HUES6 (cell line): ENCODE results near the gene YBX1.
"Not testable (repeated sequence)": the region's sequence is repeated elsewhere in the genome, so short reads cannot be mapped to it uniquely, and the experiment has no call there.

Experiments
- H3K27ac ChIP-seq: 2 replicates; pipeline ENCODE4 v1.7.0; 2013; ENCODE audit warnings: low read depth, mild to moderate bottlenecking, low read length, inconsistent platforms
- H3K27me3 ChIP-seq: 2 replicates; pipeline ENCODE4 v1.6.1; 2013; ENCODE audit warnings: low read length; ENCODE audit not compliant: control insufficient read depth, insufficient read depth
- H3K36me3 ChIP-seq: 2 replicates; pipeline ENCODE4 v1.6.1; 2013; ENCODE audit warnings: low read length; ENCODE audit not compliant: control insufficient read depth, insufficient read depth
- H3K4me1 ChIP-seq: 2 replicates; pipeline ENCODE4 v1.6.1; 2013; ENCODE audit warnings: low read length; ENCODE audit not compliant: control insufficient read depth, insufficient read depth
- H3K4me3 ChIP-seq: 2 replicates; pipeline ENCODE4 v1.5.1; 2013; ENCODE audit warnings: low read depth, low read length
- H3K9ac ChIP-seq: one replicate; pipeline ENCODE4 v1.6.1; 2013; ENCODE audit warnings: mild to moderate bottlenecking, low read length
- H3K9me3 ChIP-seq: 2 replicates; pipeline ENCODE4 v1.6.1; 2013; ENCODE audit warnings: low read depth, low read length; ENCODE audit not compliant: control insufficient read depth, insufficient read depth

YBX1 gene

DNA sequence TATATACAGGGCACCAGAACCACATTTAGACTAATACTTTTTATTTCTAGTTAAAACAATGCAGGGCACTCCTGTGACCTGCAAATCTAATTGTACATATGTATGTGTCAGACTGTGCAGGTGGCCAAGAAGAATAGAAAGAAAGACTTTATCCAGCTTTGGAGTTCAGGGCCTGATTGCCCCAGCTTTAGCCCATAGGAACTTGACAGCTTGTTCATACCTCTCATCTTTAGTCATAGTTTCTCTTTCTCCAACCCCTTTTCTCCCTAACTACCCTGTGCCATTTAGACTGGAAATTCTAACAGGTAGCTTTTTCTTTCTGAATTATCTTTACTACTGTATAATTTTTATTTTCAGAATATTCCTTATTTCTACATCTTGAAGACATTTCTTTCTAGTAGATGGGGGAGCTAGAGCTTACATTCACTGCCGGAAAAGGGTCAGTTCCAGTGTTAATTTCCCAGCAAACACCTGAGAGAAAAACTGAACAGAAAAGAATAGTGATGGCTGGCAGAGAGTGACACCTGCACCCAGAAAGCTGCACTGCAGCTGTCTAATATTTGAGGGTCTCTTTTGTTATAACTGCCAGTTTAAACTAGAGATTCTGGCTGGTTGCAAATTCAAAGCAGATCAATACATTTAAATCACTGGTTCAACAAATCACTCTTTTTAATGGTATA is 8.4 kb downstream of the YBX1 start:
- H3K9me3 ChIP-seq: no peaks in the 10 kb centered on the region
- no peak overlapping the region for H3K9ac ChIP-seq
- H3K27me3 ChIP-seq: no peaks in the 10 kb centered on the region
- H3K27ac ChIP-seq: no peak overlapping the region
- H3K36me3 ChIP-seq: peaks cover 73% of the 10 kb centered on the region
- H3K4me1 ChIP-seq: peaks cover 38% of the 10 kb centered on the region
- no peak overlapping the region for H3K4me3 ChIP-seq

DNA sequence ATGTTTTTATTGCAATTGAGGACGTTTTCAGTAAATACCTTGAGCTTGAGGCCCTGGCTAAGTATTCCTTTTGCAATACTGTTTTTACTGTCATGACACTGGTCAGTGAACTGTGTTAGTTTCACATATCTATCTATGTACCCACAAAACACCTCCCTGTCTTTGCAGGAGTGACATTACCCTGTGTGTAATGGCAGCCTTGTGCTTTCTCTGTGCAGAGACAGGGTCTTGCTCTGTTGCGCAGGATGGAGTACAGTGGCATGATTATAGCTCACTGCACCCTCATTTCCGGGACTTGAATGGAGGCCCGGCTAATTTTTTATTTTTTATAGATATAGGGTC is 8.9 kb downstream of the YBX1 start:
- Histone ChIP-seq H3K27ac (no peak overlapping the region), H3K36me3 (peaks cover 74% of the 10 kb centered on the region), H3K4me3 (no peak overlapping the region)

GRCh38 chr1:42692461-42692860 is 10.2 kb downstream of the YBX1 start:
- peaks cover 25% of the 10 kb centered on the region for H3K4me1 ChIP-seq
- H3K36me3 ChIP-seq: peaks cover 80% of the 10 kb centered on the region
- no peak overlapping the region for H3K9ac ChIP-seq

More for the DNA sequence above, 8.9 kb downstream of the YBX1 start:
- Histone ChIP-seq H3K4me1 (peaks cover 33% of the 10 kb centered on the region), H3K27me3 (no peaks in the 10 kb centered on the region), H3K9ac (no peak overlapping the region), H3K9me3 (no peaks in the 10 kb centered on the region)

GRCh38 chr1:42692911-42693310 is 10.7 kb downstream of the YBX1 start:
- peaks cover 25% of the 10 kb centered on the region for H3K4me1 ChIP-seq
- H3K27ac ChIP-seq: peak overlapping the region; percentile 63; the same call in 1 of the 2 replicates
- no peaks in the 10 kb centered on the region for H3K9me3 ChIP-seq
- no peak overlapping the region for H3K4me3 ChIP-seq
- H3K36me3 ChIP-seq: peaks cover 80% of the 10 kb centered on the region
- H3K27me3 ChIP-seq: no peaks in the 10 kb centered on the region
- no peak overlapping the region for H3K9ac ChIP-seq

More at GRCh38 chr1:42692461-42692860, 10.2 kb downstream of the YBX1 start:
- Histone ChIP-seq H3K27me3 (no peaks in the 10 kb centered on the region), H3K9me3 (no peaks in the 10 kb centered on the region), H3K4me3 (no peak overlapping the region), H3K27ac (peak overlapping the region; percentile 63; the same call in 1 of the 2 replicates)

DNA sequence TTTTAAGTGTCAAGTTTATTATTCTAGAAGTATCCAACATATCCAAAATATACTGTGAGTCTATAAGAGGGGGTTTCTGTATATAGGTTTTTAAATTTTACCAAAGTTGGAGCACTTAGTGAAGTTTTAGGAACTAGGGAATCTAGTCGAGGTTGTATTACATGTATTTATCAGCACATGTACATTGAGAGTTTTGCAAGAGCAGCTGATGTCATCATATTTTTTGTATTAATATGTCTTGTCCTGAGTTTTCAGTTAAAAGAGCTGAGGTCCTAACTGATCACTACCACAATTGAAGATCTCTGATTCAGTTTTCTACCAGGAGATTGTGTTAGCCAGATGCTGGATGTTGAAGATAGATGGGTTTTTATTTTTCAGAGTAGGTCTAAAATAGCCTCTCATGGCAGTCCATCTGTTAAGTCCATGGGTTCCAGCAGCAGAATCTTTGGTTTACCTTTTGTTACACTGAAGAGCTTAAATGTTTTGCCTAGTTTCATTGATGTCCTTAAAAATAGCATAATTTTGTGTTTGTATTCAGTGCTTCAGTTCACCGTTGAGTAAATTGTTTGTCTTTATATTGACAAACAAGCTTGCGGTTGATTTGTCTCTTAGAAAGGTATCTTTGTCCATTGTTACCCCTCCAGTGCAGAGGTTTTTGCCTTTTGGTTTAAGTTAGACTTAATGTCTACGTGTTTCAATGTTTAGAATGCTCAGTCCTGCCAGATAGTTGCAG is 16.0 kb downstream of the YBX1 start:
- H3K27me3 ChIP-seq: no peaks in the 10 kb centered on the region
- peaks cover 99% of the 10 kb centered on the region for H3K36me3 ChIP-seq
- no peaks in the 10 kb centered on the region for H3K9me3 ChIP-seq

GRCh38 chr1:42700006-42700405 is 17.8 kb downstream of the YBX1 start:
- Histone ChIP-seq H3K9ac (no peak overlapping the region), H3K27me3 (no peaks in the 10 kb centered on the region), H3K36me3 (peaks cover 99% of the 10 kb centered on the region), H3K9me3 (no peaks in the 10 kb centered on the region), H3K27ac (no peak overlapping the region), H3K4me3 (no peak overlapping the region), H3K4me1 (no peaks in the 10 kb centered on the region)

More for the DNA sequence above, 16.0 kb downstream of the YBX1 start:
- no peak overlapping the region for H3K27ac ChIP-seq
- no peaks in the 10 kb centered on the region for H3K4me1 ChIP-seq
- no peak overlapping the region for H3K9ac ChIP-seq
- H3K4me3 ChIP-seq: no peak overlapping the region

- Histone ChIP-seq H3K4me3 (no peak overlapping the region), H3K27me3 (no peaks in the 10 kb centered on the region), H3K9ac (no peak overlapping the region), H3K9me3 (no peaks in the 10 kb centered on the region; the same call in 1 of the 2 replicates), H3K36me3 (peaks cover 85% of the 10 kb centered on the region), H3K4me1 (no peaks in the 10 kb centered on the region), H3K27ac (no peak overlapping the region)
Measured at GRCh38 chr1:42703888-42704464, 21.8 kb downstream of the YBX1 start.

GRCh38 chr1:42712808-42713207 is 30.6 kb downstream of the YBX1 start:
- H3K27ac ChIP-seq, H3K27me3 ChIP-seq, H3K9ac ChIP-seq, H3K4me3 ChIP-seq, H3K9me3 ChIP-seq, H3K4me1 ChIP-seq: not testable (repeated sequence)
- H3K36me3 ChIP-seq: peaks cover 20% of the 10 kb centered on the region

GRCh38 chr1:42713293-42713692 is 31.1 kb downstream of the YBX1 start:
- H3K36me3 ChIP-seq: peaks cover 20% of the 10 kb centered on the region
- no peaks in the 10 kb centered on the region; the same call in 1 of the 2 replicates for H3K9me3 ChIP-seq
- H3K4me3 ChIP-seq: no peak overlapping the region
- H3K27ac ChIP-seq: no peak overlapping the region
- H3K4me1 ChIP-seq: no peaks in the 10 kb centered on the region
- no peaks in the 10 kb centered on the region for H3K27me3 ChIP-seq
- no peak overlapping the region for H3K9ac ChIP-seq

- not testable (repeated sequence) for H3K4me3 ChIP-seq, H3K27me3 ChIP-seq, H3K4me1 ChIP-seq, H3K9ac ChIP-seq, H3K27ac ChIP-seq, H3K9me3 ChIP-seq
- peaks cover 20% of the 10 kb centered on the region for H3K36me3 ChIP-seq
Measured at GRCh38 chr1:42714441-42714840, 32.2 kb downstream of the YBX1 start.

- no peak overlapping the region for H3K9ac ChIP-seq
- no peak overlapping the region for H3K27ac ChIP-seq
- no peaks in the 10 kb centered on the region for H3K4me1 ChIP-seq
- no peaks in the 10 kb centered on the region for H3K9me3 ChIP-seq
- H3K4me3 ChIP-seq: no peak overlapping the region
- H3K36me3 ChIP-seq: 0 out of 2 replicates have a peak, but pooled peaks cover 4% of the 10 kb centered on the region
- no peaks in the 10 kb centered on the region for H3K27me3 ChIP-seq
Measured at GRCh38 chr1:42720868-42721267, 38.6 kb downstream of the YBX1 start.
